ENCODE data around the gene DLK2.

DNA sequence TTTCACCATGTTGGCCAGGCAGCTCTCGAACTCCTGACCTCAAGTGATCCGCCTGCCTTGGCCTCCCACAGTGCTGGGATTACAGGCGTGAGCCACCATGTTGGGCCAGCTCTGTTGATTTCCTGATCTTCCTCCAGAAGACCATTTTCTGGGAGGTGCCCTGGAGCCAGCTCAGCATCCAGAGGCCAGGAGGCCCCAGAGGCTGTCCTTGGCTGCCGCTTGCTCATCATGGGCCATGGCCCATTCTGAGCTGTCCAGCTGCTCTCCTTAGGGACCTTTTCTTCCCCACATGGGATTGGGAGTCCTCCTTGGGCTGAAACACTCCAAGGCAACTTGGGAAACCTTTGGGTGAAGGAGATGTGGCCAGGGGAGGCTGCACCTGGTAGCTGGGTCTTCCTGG lies 39.4 kb upstream of the DLK2 start:
- TF ChIP-seq, protein P1, sequence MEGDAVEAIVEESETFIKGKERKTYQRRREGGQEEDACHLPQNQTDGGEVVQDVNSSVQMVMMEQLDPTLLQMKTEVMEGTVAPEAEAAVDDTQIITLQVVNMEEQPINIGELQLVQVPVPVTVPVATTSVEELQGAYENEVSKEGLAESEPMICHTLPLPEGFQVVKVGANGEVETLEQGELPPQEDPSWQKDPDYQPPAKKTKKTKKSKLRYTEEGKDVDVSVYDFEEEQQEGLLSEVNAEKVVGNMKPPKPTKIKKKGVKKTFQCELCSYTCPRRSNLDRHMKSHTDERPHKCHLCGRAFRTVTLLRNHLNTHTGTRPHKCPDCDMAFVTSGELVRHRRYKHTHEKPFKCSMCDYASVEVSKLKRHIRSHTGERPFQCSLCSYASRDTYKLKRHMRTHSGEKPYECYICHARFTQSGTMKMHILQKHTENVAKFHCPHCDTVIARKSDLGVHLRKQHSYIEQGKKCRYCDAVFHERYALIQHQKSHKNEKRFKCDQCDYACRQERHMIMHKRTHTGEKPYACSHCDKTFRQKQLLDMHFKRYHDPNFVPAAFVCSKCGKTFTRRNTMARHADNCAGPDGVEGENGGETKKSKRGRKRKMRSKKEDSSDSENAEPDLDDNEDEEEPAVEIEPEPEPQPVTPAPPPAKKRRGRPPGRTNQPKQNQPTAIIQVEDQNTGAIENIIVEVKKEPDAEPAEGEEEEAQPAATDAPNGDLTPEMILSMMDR (IDR thresholded peaks at IDR 0.05), result no peak
- TF ChIP-seq KAT7 (CRISPR knock-in tag; IDR thresholded peaks at IDR 0.05; ENCODE audit: borderline replicate concordance) (no peak), ATF1 (CRISPR knock-in tag; IDR thresholded peaks at IDR 0.05) (no peak), CBFB (CRISPR knock-in tag; IDR thresholded peaks at IDR 0.05; ENCODE audit: low read depth) (no peak)
- TF ChIP-seq, protein P2, sequence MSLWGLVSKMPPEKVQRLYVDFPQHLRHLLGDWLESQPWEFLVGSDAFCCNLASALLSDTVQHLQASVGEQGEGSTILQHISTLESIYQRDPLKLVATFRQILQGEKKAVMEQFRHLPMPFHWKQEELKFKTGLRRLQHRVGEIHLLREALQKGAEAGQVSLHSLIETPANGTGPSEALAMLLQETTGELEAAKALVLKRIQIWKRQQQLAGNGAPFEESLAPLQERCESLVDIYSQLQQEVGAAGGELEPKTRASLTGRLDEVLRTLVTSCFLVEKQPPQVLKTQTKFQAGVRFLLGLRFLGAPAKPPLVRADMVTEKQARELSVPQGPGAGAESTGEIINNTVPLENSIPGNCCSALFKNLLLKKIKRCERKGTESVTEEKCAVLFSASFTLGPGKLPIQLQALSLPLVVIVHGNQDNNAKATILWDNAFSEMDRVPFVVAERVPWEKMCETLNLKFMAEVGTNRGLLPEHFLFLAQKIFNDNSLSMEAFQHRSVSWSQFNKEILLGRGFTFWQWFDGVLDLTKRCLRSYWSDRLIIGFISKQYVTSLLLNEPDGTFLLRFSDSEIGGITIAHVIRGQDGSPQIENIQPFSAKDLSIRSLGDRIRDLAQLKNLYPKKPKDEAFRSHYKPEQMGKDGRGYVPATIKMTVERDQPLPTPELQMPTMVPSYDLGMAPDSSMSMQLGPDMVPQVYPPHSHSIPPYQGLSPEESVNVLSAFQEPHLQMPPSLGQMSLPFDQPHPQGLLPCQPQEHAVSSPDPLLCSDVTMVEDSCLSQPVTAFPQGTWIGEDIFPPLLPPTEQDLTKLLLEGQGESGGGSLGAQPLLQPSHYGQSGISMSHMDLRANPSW (CRISPR knock-in tag; conservative IDR thresholded peaks at IDR 0.05; ENCODE audit: low read depth), result no peak

Measured in WTC11 (cell line).